Effector memory CD4-positive, alpha-beta T cell (primary cell): ENCODE results near the gene GALNT17.

Experiments used
- DNase-seq, 3 donors: peaks; one replicate each; pipeline ENCODE4 v3.0.0-alpha.2; 2020
- H3K27ac ChIP-seq: 2 replicates; pipeline ENCODE4 v1.7.0; 2013; ENCODE audit warnings: mild to moderate bottlenecking, low read length, moderate library complexity; ENCODE audit not compliant: insufficient read depth, poor library complexity, severe bottlenecking
- H3K27me3 ChIP-seq: replicated peaks from 2 replicates; pipeline ENCODE4 v1.7.0; 2013; ENCODE audit warnings: mild to moderate bottlenecking, low read length; ENCODE audit not compliant: insufficient read depth, control insufficient read depth, poor library complexity, severe bottlenecking
- H3K36me3 ChIP-seq: 2 replicates; pipeline ENCODE4 v1.7.0; 2013; ENCODE audit warnings: mild to moderate bottlenecking, low read length, moderate library complexity; ENCODE audit not compliant: control insufficient read depth, insufficient read depth
- H3K4me1 ChIP-seq: 2 replicates; pipeline ENCODE4 v1.7.0; 2013; ENCODE audit warnings: low read length, mild to moderate bottlenecking; ENCODE audit not compliant: control insufficient read depth, insufficient read depth, poor library complexity, severe bottlenecking
- H3K4me3 ChIP-seq: 2 replicates; pipeline ENCODE4 v1.7.0; 2013; ENCODE audit warnings: low read length, low read depth, mild to moderate bottlenecking; ENCODE audit not compliant: insufficient read depth, poor library complexity, severe bottlenecking
- H3K9me3 ChIP-seq: 2 replicates; pipeline ENCODE4 v1.7.0; 2013; ENCODE audit warnings: mild to moderate bottlenecking, low read length, moderate library complexity; ENCODE audit not compliant: control insufficient read depth

Gene GALNT17

GRCh38 chr7:71298378-71298777 is 166.4 kb downstream of the GALNT17 start:
- H3K9me3 ChIP-seq: no peaks in the 10 kb centered on the region
- DNase-seq: no peak
- H3K36me3 ChIP-seq: no peaks in the 10 kb centered on the region
- H3K4me1 ChIP-seq: no peaks in the 10 kb centered on the region
- no peak overlapping the region for H3K4me3 ChIP-seq
- no peak overlapping the region for H3K27ac ChIP-seq
- H3K27me3 ChIP-seq: no peaks in the 10 kb centered on the region

GRCh38 chr7:71300086-71300485 is 168.1 kb downstream of the GALNT17 start:
- no peaks in the 10 kb centered on the region for H3K27me3 ChIP-seq
- no peak overlapping the region for H3K4me3 ChIP-seq
- H3K9me3 ChIP-seq: no peaks in the 10 kb centered on the region
- H3K4me1 ChIP-seq: no peaks in the 10 kb centered on the region
- DNase-seq: no peak
- H3K36me3 ChIP-seq: no peaks in the 10 kb centered on the region
- no peak overlapping the region for H3K27ac ChIP-seq

- no peak for DNase-seq
- Histone ChIP-seq H3K4me1 (no peaks in the 10 kb centered on the region), H3K27me3 (no peaks in the 10 kb centered on the region), H3K4me3 (no peak overlapping the region), H3K27ac (no peak overlapping the region), H3K36me3 (no peaks in the 10 kb centered on the region), H3K9me3 (no peaks in the 10 kb centered on the region)
These were observed 168.7 kb downstream of the GALNT17 start for GRCh38 chr7:71300603-71301002.

- Histone ChIP-seq H3K27me3 (no peaks in the 10 kb centered on the region), H3K4me3 (no peak overlapping the region), H3K36me3 (no peaks in the 10 kb centered on the region), H3K4me1 (no peaks in the 10 kb centered on the region), H3K9me3 (no peaks in the 10 kb centered on the region), H3K27ac (no peak overlapping the region)
- DNase-seq: no peak
These were observed 169.2 kb downstream of the GALNT17 start for GRCh38 chr7:71301167-71301566.

GRCh38 chr7:71303566-71303965 is 171.6 kb downstream of the GALNT17 start:
- DNase-seq: no peak
- H3K9me3 ChIP-seq: no peaks in the 10 kb centered on the region
- H3K27me3 ChIP-seq: no peaks in the 10 kb centered on the region
- H3K4me3 ChIP-seq: no peak overlapping the region
- no peak overlapping the region for H3K27ac ChIP-seq
- H3K4me1 ChIP-seq: no peaks in the 10 kb centered on the region
- H3K36me3 ChIP-seq: no peaks in the 10 kb centered on the region

- Histone ChIP-seq H3K27ac (no peak overlapping the region), H3K9me3 (no peaks in the 10 kb centered on the region), H3K27me3 (no peaks in the 10 kb centered on the region), H3K4me1 (no peaks in the 10 kb centered on the region), H3K4me3 (no peak overlapping the region), H3K36me3 (no peaks in the 10 kb centered on the region)
- no peak for DNase-seq
These were observed 176.2 kb downstream of the GALNT17 start for GRCh38 chr7:71308096-71308495.

- no peak overlapping the region for H3K27ac ChIP-seq
- H3K9me3 ChIP-seq: no peaks in the 10 kb centered on the region
- H3K27me3 ChIP-seq: no peaks in the 10 kb centered on the region
- no peak overlapping the region for H3K4me3 ChIP-seq
- DNase-seq: no peak
- H3K4me1 ChIP-seq: no peaks in the 10 kb centered on the region
- H3K36me3 ChIP-seq: no peaks in the 10 kb centered on the region
These were observed 179.6 kb downstream of the GALNT17 start for GRCh38 chr7:71311576-71311975.

- no peaks in the 10 kb centered on the region for H3K9me3 ChIP-seq
- no peaks in the 10 kb centered on the region for H3K27me3 ChIP-seq
- no peaks in the 10 kb centered on the region for H3K36me3 ChIP-seq
- H3K4me1 ChIP-seq: no peaks in the 10 kb centered on the region
- no peak overlapping the region for H3K27ac ChIP-seq
- no peak for DNase-seq
- H3K4me3 ChIP-seq: no peak overlapping the region
These were observed 181.0 kb downstream of the GALNT17 start for GRCh38 chr7:71312755-71313490.

GRCh38 chr7:71313553-71313952 is 181.6 kb downstream of the GALNT17 start:
- H3K4me3 ChIP-seq: no peak overlapping the region
- no peaks in the 10 kb centered on the region for H3K4me1 ChIP-seq
- H3K36me3 ChIP-seq: no peaks in the 10 kb centered on the region
- no peaks in the 10 kb centered on the region for H3K9me3 ChIP-seq
- no peak overlapping the region for H3K27ac ChIP-seq
- H3K27me3 ChIP-seq: no peaks in the 10 kb centered on the region
- no peak for DNase-seq

GRCh38 chr7:71320916-71321315 is 189.0 kb downstream of the GALNT17 start:
- Histone ChIP-seq H3K9me3 (no peaks in the 10 kb centered on the region), H3K4me1 (no peaks in the 10 kb centered on the region), H3K27ac (no peak overlapping the region), H3K4me3 (no peak overlapping the region), H3K27me3 (no peaks in the 10 kb centered on the region), H3K36me3 (no peaks in the 10 kb centered on the region)
- DNase-seq: no peak
